Measurements from ENCODE around the gene BLTP2.

DNA sequence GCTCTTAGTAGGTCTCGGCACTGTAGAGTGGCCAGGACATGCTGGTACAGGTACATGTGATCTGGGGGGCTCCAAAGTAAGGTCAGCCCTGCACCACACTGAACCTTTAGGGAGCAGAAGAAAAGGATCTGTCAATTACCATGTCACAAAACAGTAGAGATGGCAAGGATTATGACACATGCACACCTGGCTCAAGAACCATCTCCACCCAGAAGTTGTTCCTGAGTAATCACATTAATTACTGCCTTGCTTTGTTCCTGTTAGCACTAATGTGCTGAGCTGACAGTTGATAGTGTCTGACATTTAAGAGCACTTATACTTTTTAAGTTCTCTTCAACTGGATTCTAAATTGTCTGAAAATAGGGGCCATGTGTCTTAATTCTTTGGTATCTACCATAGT is 9.5 kb downstream of the BLTP2 start:
- TF ChIP-seq, protein P1, sequence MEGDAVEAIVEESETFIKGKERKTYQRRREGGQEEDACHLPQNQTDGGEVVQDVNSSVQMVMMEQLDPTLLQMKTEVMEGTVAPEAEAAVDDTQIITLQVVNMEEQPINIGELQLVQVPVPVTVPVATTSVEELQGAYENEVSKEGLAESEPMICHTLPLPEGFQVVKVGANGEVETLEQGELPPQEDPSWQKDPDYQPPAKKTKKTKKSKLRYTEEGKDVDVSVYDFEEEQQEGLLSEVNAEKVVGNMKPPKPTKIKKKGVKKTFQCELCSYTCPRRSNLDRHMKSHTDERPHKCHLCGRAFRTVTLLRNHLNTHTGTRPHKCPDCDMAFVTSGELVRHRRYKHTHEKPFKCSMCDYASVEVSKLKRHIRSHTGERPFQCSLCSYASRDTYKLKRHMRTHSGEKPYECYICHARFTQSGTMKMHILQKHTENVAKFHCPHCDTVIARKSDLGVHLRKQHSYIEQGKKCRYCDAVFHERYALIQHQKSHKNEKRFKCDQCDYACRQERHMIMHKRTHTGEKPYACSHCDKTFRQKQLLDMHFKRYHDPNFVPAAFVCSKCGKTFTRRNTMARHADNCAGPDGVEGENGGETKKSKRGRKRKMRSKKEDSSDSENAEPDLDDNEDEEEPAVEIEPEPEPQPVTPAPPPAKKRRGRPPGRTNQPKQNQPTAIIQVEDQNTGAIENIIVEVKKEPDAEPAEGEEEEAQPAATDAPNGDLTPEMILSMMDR (IDR thresholded peaks at IDR 0.05) = no peak
- TF ChIP-seq POLR2A (IDR thresholded peaks at IDR 0.05) = no peak
